ENCODE measurements around the gene TRIM52. TPM values are rescaled to one million over a fixed set of nuclear protein-coding genes. Genes with fewer than 3 reads are reported as not detected.
"Not testable (repeated sequence)": the region's sequence is repeated elsewhere in the genome, so short reads cannot be mapped to it uniquely, and the experiment has no call there.

Gene TRIM52
- polyA plus RNA-seq, 2 of the 4 experiments (the other 2 are of a cell fraction), result 11.1 to 12.1 TPM

DNA sequence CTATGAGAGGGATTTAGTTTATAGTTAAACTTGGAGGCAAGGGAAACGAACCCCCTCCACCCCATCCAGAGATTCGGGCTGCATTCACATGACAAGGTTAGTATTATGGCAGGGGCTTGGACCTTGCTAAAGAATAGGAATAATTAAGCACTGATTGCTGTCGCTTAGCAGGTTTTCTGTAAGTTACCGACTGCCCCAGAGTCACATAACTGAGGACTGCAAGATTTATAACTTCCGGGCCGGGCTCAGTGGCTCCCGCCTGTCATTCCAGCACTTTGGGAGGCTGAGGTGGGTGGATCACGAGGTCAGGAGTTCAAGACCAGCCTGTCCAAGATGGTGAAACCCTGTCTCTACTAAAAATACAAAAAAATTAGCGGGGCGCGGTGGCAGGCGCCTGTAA is 7.0 kb upstream of the TRIM52 start:
- ATAC-seq; DNase-seq (ENCODE audit: low read depth in 1 of 2, low spot score in 1 of 2); FAIRE-seq; H3K4me1 ChIP-seq; H3K9me3 ChIP-seq; CTCF ChIA-PET; H3K4me2 ChIP-seq; H3K4me3 ChIP-seq; POLR2A ChIA-PET; H3K27ac ChIP-seq: not testable (repeated sequence)
- 73% methylated on average over 12 of the region's 12 CpGs for WGBS (ENCODE audit: missing lambda C conversion rate)

DNA sequence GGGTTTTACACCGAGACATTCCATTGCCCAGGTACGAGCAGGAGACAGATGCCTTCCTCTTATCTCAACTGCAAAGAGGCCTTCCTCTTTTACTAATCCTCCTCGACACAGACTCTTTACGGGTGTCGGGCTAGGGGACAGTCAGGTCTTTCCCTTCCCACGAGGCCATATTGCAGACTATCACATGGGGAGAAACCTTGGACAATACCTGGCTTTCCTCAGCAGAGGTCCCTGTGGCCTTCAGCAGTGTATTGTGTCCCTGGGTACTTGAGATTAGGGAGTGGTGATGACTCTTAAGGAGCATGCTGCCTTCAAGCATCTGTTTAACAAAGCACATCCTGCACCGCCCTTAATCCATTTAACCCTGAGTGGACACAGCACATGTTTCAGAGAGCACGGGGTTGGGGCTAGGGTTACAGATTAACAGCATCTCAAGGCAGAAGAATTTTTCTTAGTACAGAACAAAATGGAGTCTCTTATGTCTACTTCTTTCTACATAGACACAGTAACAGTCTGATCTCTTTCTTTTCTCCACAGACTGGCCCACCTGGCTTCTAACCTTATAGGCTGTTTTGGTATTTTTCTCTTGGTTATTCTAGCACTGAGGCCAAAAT is 6.5 kb upstream of the TRIM52 start:
- H3K4me3 ChIP-seq, H3K4me2 ChIP-seq, H3K27ac ChIP-seq, ATAC-seq, FAIRE-seq, H3K4me1 ChIP-seq, H3K9me3 ChIP-seq, CTCF ChIA-PET, POLR2A ChIA-PET: not testable (repeated sequence)
- DNase-seq (ENCODE audit: low read depth in 1 of 2, low spot score in 1 of 2), result peak in 1 of 2 experiments; percentile 52
- 55% methylated on average over 8 of the region's 8 CpGs for WGBS (ENCODE audit: missing lambda C conversion rate)
- TF ChIP-seq ZSCAN20 (CRISPR knock-in tag; IDR thresholded peaks at IDR 0.05) (peak; percentile 91; the same call in 1 of the 2 replicates), EHF (CRISPR knock-in tag; IDR thresholded peaks at IDR 0.05) (peak; percentile 61; the same call in 1 of the 2 replicates), ZNF302 (CRISPR knock-in tag; IDR thresholded peaks at IDR 0.05) (peak; percentile 38; the same call in 1 of the 2 replicates), RAD21 (conservative IDR thresholded peaks at IDR 0.05 in 1 of 2, IDR thresholded peaks at IDR 0.05 in 1 of 2) (peak in 1 of 2 experiments; percentile 30; a peak in 2 of 5 replicates), HOXB5 (CRISPR knock-in tag; IDR thresholded peaks at IDR 0.05) (peak; percentile 76; the same call in 1 of the 2 replicates), FOXS1 (CRISPR knock-in tag; IDR thresholded peaks at IDR 0.05) (peak; percentile 77; the same call in 1 of the 2 replicates), HOXB13 (CRISPR knock-in tag; IDR thresholded peaks at IDR 0.05; ENCODE audit: low read depth) (peak; percentile 63; the same call in 1 of the 2 replicates)
- TF ChIP-seq, protein P1, sequence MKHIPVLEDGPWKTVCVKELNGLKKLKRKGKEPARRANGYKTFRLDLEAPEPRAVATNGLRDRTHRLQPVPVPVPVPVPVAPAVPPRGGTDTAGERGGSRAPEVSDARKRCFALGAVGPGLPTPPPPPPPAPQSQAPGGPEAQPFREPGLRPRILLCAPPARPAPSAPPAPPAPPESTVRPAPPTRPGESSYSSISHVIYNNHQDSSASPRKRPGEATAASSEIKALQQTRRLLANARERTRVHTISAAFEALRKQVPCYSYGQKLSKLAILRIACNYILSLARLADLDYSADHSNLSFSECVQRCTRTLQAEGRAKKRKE (CRISPR knock-in tag; IDR thresholded peaks at IDR 0.05; ENCODE audit: low read depth), result peak; percentile 43; the same call in 1 of the 2 replicates

DNA sequence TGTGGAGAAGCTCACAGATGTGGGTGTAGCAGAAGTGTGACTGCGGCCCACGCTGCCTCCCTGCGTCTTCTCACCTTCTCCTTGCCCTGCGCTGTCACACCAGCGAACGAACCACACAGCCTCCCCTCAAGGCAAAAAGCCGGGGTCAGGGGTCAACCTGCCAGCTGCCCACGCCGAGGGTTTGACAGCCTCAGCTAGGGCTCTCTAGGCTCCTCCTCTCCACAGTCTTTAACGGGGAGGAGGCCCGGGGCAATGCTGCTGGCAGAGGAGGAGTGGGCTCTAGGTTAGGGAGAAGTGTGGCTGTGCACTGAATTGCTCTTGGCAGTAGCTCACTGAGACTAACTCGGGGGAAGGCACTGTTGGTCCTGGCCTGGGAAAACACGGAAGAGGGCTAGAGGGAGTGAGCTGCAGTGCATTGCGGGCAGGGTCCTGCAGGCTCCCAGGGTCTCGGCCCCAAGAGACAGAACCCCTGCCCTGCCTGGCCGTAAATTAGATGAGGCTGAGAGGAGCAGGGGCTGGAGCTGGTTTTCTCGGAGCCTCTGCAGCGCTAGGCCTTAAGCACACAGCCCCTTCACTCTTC is 4.2 kb upstream of the TRIM52 start:
- Histone ChIP-seq H3K4me3 (no peak overlapping the region), H3K9me3 (no peaks in the 10 kb centered on the region), H3K4me2 (no peak overlapping the region), H3K27ac (no peak overlapping the region), H3K4me1 (no peaks in the 10 kb centered on the region)
- DNase-seq (ENCODE audit: low read depth in 1 of 2, low spot score in 1 of 2) (no peak), FAIRE-seq (no peak), ATAC-seq (no peak)
- ChIA-PET CTCF (interaction anchor here (1.5 kb wide), 1 partner anchor 13 kb away, joined by 4 read pairs; no protein-coding TSS in a partner anchor), POLR2A (no interaction called here)
- WGBS (ENCODE audit: missing lambda C conversion rate), result 91% methylated on average over 18 of the region's 18 CpGs
- TF ChIP-seq FOXS1 (CRISPR knock-in tag; IDR thresholded peaks at IDR 0.05) (no peak), ZSCAN20 (CRISPR knock-in tag; IDR thresholded peaks at IDR 0.05) (no peak), RARB (CRISPR knock-in tag; IDR thresholded peaks at IDR 0.05) (no peak), HDAC2 (IDR thresholded peaks at IDR 0.05) (no peak), ZFP36 (IDR thresholded peaks at IDR 0.05; ENCODE audit: borderline replicate concordance, partially characterized antibody) (no peak), POLR2A (IDR thresholded peaks at IDR 0.05; ENCODE audit: low read length) (no peak), NR3C1 (IDR thresholded peaks at IDR 0.05) (no peak), EP300 (IDR thresholded peaks at IDR 0.05) (no peak), NPAS2 (CRISPR knock-in tag; IDR thresholded peaks at IDR 0.05; ENCODE audit: borderline replicate concordance) (no peak), TP53 (CRISPR knock-in tag; IDR thresholded peaks at IDR 0.05) (no peak), MAZ (IDR thresholded peaks at IDR 0.05; ENCODE audit: borderline replicate concordance, low read depth, low read length) (no peak), RCOR1 (IDR thresholded peaks at IDR 0.05; ENCODE audit: low read depth, low read length) (no peak), CHD2 (IDR thresholded peaks at IDR 0.05; ENCODE audit: low read length, partially characterized antibody) (no peak), ZNF302 (CRISPR knock-in tag; IDR thresholded peaks at IDR 0.05) (no peak), JUN (IDR thresholded peaks at IDR 0.05) (no peak), CEBPB (IDR thresholded peaks at IDR 0.05) (no peak), RFX5 (IDR thresholded peaks at IDR 0.05) (no peak), HEYL (CRISPR knock-in tag; IDR thresholded peaks at IDR 0.05) (no peak)
- TF ChIP-seq, protein P2, sequence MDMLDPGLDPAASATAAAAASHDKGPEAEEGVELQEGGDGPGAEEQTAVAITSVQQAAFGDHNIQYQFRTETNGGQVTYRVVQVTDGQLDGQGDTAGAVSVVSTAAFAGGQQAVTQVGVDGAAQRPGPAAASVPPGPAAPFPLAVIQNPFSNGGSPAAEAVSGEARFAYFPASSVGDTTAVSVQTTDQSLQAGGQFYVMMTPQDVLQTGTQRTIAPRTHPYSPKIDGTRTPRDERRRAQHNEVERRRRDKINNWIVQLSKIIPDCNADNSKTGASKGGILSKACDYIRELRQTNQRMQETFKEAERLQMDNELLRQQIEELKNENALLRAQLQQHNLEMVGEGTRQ (IDR thresholded peaks at IDR 0.05), result no peak
- TF ChIP-seq, protein P3, sequence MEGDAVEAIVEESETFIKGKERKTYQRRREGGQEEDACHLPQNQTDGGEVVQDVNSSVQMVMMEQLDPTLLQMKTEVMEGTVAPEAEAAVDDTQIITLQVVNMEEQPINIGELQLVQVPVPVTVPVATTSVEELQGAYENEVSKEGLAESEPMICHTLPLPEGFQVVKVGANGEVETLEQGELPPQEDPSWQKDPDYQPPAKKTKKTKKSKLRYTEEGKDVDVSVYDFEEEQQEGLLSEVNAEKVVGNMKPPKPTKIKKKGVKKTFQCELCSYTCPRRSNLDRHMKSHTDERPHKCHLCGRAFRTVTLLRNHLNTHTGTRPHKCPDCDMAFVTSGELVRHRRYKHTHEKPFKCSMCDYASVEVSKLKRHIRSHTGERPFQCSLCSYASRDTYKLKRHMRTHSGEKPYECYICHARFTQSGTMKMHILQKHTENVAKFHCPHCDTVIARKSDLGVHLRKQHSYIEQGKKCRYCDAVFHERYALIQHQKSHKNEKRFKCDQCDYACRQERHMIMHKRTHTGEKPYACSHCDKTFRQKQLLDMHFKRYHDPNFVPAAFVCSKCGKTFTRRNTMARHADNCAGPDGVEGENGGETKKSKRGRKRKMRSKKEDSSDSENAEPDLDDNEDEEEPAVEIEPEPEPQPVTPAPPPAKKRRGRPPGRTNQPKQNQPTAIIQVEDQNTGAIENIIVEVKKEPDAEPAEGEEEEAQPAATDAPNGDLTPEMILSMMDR (IDR thresholded peaks at IDR 0.05), result no peak
